Duodenal mucosa (tissue), 2 donors: ENCODE measurements around the gene WDR4.

ENCODE experiments used
- H3K27ac ChIP-seq: one replicate; pipeline ENCODE4 v1.7.0; 2013; ENCODE audit warnings: low read depth, low read length
- H3K27me3 ChIP-seq, 2 donors: one replicate each; pipeline ENCODE4 v1.7.0; 2013; ENCODE audit warnings: low read length in 2 of 2, control low read depth in 1 of 2; ENCODE audit not compliant: insufficient read depth in 2 of 2, control insufficient read depth in 1 of 2
- H3K36me3 ChIP-seq, 2 donors: one replicate each; pipeline ENCODE4 v1.7.0; 2013; ENCODE audit warnings: low read length in 2 of 2, control low read depth in 1 of 2; ENCODE audit not compliant: insufficient read depth in 2 of 2, control insufficient read depth in 1 of 2
- H3K4me1 ChIP-seq, 2 donors: one replicate each; pipeline ENCODE4 v1.7.0; 2013; ENCODE audit warnings: low read length in 2 of 2, control low read depth in 1 of 2; ENCODE audit not compliant: insufficient read depth in 2 of 2, control insufficient read depth in 1 of 2
- H3K4me3 ChIP-seq, 2 donors: one replicate each; pipeline ENCODE4 v1.7.0; 2013; ENCODE audit warnings: low read length in 2 of 2, low read depth in 1 of 2
- H3K9ac ChIP-seq, 2 donors: one replicate each; pipeline ENCODE4 v1.7.0; 2013; ENCODE audit warnings: low read length in 2 of 2, low read depth in 1 of 2
- H3K9me3 ChIP-seq, 2 donors: one replicate each; pipeline ENCODE4 v1.7.0; 2013; ENCODE audit warnings: low read length in 2 of 2, control low read depth in 1 of 2; ENCODE audit not compliant: control insufficient read depth in 1 of 2

Gene WDR4

GRCh38 chr21:42854246-42855010, 24.9 kb downstream of the WDR4 start:
- Histone ChIP-seq H3K4me3 (no peak overlapping the region), H3K27me3 (no peaks in the 10 kb centered on the region), H3K27ac (no peak overlapping the region), H3K4me1 (no peaks in the 10 kb centered on the region), H3K36me3 (peaks cover 40 to 89% of the 10 kb centered on the region in 2 donors), H3K9ac (no peak overlapping the region), H3K9me3 (no peaks in the 10 kb centered on the region)

GRCh38 chr21:42853621-42854020, 25.7 kb downstream of the WDR4 start:
- no peaks in the 10 kb centered on the region for H3K4me1 ChIP-seq
- no peak overlapping the region for H3K9ac ChIP-seq

GRCh38 chr21:42852925-42853570, 26.3 kb downstream of the WDR4 start:
- H3K9me3 ChIP-seq, result no peaks in the 10 kb centered on the region
- H3K36me3 ChIP-seq, result peaks cover 44 to 91% of the 10 kb centered on the region in 2 donors
- no peak overlapping the region for H3K27ac ChIP-seq
- H3K4me1 ChIP-seq, result no peaks in the 10 kb centered on the region
- no peaks in the 10 kb centered on the region for H3K27me3 ChIP-seq
- no peak overlapping the region for H3K9ac ChIP-seq
- no peak overlapping the region for H3K4me3 ChIP-seq

More at GRCh38 chr21:42853621-42854020, 25.7 kb downstream of the WDR4 start:
- H3K27ac ChIP-seq, result no peak overlapping the region
- H3K9me3 ChIP-seq, result no peaks in the 10 kb centered on the region
- no peaks in the 10 kb centered on the region for H3K27me3 ChIP-seq
- H3K36me3 ChIP-seq, result peaks cover 44 to 89% of the 10 kb centered on the region in 2 donors
- no peak overlapping the region for H3K4me3 ChIP-seq

- no peak overlapping the region for H3K4me3 ChIP-seq
- H3K4me1 ChIP-seq, result no peaks in the 10 kb centered on the region
- H3K27me3 ChIP-seq, result no peaks in the 10 kb centered on the region
- H3K9me3 ChIP-seq, result no peaks in the 10 kb centered on the region
- peaks cover 43 to 92% of the 10 kb centered on the region in 2 donors for H3K36me3 ChIP-seq
- H3K27ac ChIP-seq, result no peak overlapping the region
- no peak overlapping the region for H3K9ac ChIP-seq
Observed at GRCh38 chr21:42851812-42852665, 27.3 kb downstream of the WDR4 start.

GRCh38 chr21:42850866-42851391, 28.4 kb downstream of the WDR4 start:
- Histone ChIP-seq H3K9me3 (no peaks in the 10 kb centered on the region), H3K36me3 (peaks cover 37 to 87% of the 10 kb centered on the region in 2 donors), H3K4me1 (no peaks in the 10 kb centered on the region), H3K27me3 (no peaks in the 10 kb centered on the region), H3K4me3 (no peak overlapping the region), H3K27ac (no peak overlapping the region), H3K9ac (no peak overlapping the region)

- Histone ChIP-seq H3K27me3 (no peaks in the 10 kb centered on the region), H3K9me3 (no peaks in the 10 kb centered on the region), H3K27ac (no peak overlapping the region), H3K4me3 (no peak overlapping the region), H3K9ac (no peak overlapping the region), H3K4me1 (no peaks in the 10 kb centered on the region), H3K36me3 (peaks cover 35 to 87% of the 10 kb centered on the region in 2 donors)
Observed at GRCh38 chr21:42850463-42850862, 28.9 kb downstream of the WDR4 start.

GRCh38 chr21:42849759-42850412, 29.5 kb downstream of the WDR4 start:
- H3K27me3 ChIP-seq, result no peaks in the 10 kb centered on the region
- no peaks in the 10 kb centered on the region for H3K4me1 ChIP-seq
- peaks cover 34 to 87% of the 10 kb centered on the region in 2 donors for H3K36me3 ChIP-seq
- no peak overlapping the region for H3K4me3 ChIP-seq
- H3K27ac ChIP-seq, result no peak overlapping the region
- no peak overlapping the region for H3K9ac ChIP-seq
- no peaks in the 10 kb centered on the region for H3K9me3 ChIP-seq

GRCh38 chr21:42848932-42849758, 30.2 kb downstream of the WDR4 start:
- Histone ChIP-seq H3K27ac (no peak overlapping the region), H3K27me3 (no peaks in the 10 kb centered on the region), H3K36me3 (peaks cover 31 to 87% of the 10 kb centered on the region in 2 donors), H3K9me3 (no peaks in the 10 kb centered on the region), H3K4me3 (no peak overlapping the region), H3K9ac (no peak overlapping the region), H3K4me1 (no peaks in the 10 kb centered on the region)
